Brain microvascular endothelial cell (primary cell): ENCODE data around the gene ABHD2.
"Not testable (repeated sequence)": the region's sequence is repeated elsewhere in the genome, so short reads cannot be mapped to it uniquely, and the experiment has no call there.

Source experiments
- DNase-seq: peaks from one replicate; pipeline ENCODE4 v3.0.0-alpha.2; 2020
- H3K27ac ChIP-seq: fragments of 250-450 bp; sonication (Bioruptor Pico); 2 replicates; pipeline ENCODE4 v1.5.1; 2020; ENCODE audit warnings: mild to moderate bottlenecking, moderate library complexity
- H3K27me3 ChIP-seq: fragments of 250-450 bp; sonication (Bioruptor Pico); replicated peaks from 2 replicates; pipeline ENCODE4 v1.5.1; 2020; ENCODE audit warnings: mild to moderate bottlenecking
- H3K36me3 ChIP-seq: fragments of 250-450 bp; sonication (Bioruptor Pico); replicated peaks from 2 replicates; pipeline ENCODE4 v1.5.1; 2020; ENCODE audit warnings: mild to moderate bottlenecking
- H3K4me3 ChIP-seq: 2 replicates; pipeline ENCODE4 v1.5.1; 2011; ENCODE audit warnings: low read depth, mild to moderate bottlenecking, control low read depth, low read length, moderate library complexity
- CTCF ChIP-seq: IDR thresholded peaks from 2 replicates; pipeline ENCODE4 v1.5.1; 2011; ENCODE audit warnings: low read depth, mild to moderate bottlenecking, moderate library complexity, low read length, control low read depth, inconsistent platforms; ENCODE audit errors: missing control alignments
- in situ Hi-C: cut with HindIII; loops from 2 replicates; pipeline ENCODE4 v1.10.0; 2017; ENCODE audit warnings: low sequenced_read_pairs, low pct_ligation_motif_present

Gene ABHD2

GRCh38 chr15:89087830-89088604, at the start of gene ABHD2:
Gene ABHD2 (plus strand): TSS chr15:89088456. CDS start chr15:89116328, 27,872 bp downstream.
- Histone ChIP-seq H3K4me3 (peak within 1 kb of the TSS; percentile 89), H3K36me3 (no peaks in the 10 kb centered on the region), H3K27ac (peak within 1 kb of the TSS; percentile 72), H3K27me3 (no peaks in the 10 kb centered on the region)
- in situ Hi-C loops: no loop called here
- DNase-seq: peak; percentile 100
- TF ChIP-seq CTCF: no peak

- DNase-seq: no peak
- in situ Hi-C loops: no loop called here
Measured at GRCh38 chr15:89039142-89039541, 49.1 kb upstream of the ABHD2 start.

GRCh38 chr15:89041507-89041906, 46.7 kb upstream of the ABHD2 start:
- no peaks in the 10 kb centered on the region for H3K27me3 ChIP-seq
- no peaks in the 10 kb centered on the region for H3K36me3 ChIP-seq
- in situ Hi-C loops: no loop called here
- no peak for DNase-seq
- peak overlapping the region; percentile 2 for H3K4me3 ChIP-seq
- no peak overlapping the region for H3K27ac ChIP-seq
- TF ChIP-seq CTCF: peak; percentile 2

More at GRCh38 chr15:89039142-89039541, 49.1 kb upstream of the ABHD2 start:
- Histone ChIP-seq H3K27ac (no peak overlapping the region), H3K36me3 (no peaks in the 10 kb centered on the region), H3K4me3 (no peak overlapping the region), H3K27me3 (no peaks in the 10 kb centered on the region)
- no peak for TF ChIP-seq CTCF

- no peak for DNase-seq
- in situ Hi-C loops: no loop called here
- TF ChIP-seq CTCF: no peak
- Histone ChIP-seq H3K27me3 (no peaks in the 10 kb centered on the region), H3K27ac (no peak overlapping the region), H3K36me3 (no peaks in the 10 kb centered on the region), H3K4me3 (no peak overlapping the region)
Measured at GRCh38 chr15:89042387-89042786, 45.9 kb upstream of the ABHD2 start.

- in situ Hi-C loops: no loop called here
- DNase-seq: no peak
- Histone ChIP-seq H3K36me3 (no peaks in the 10 kb centered on the region), H3K4me3 (no peak overlapping the region), H3K27me3 (no peaks in the 10 kb centered on the region), H3K27ac (no peak overlapping the region)
- TF ChIP-seq CTCF: no peak
Measured at GRCh38 chr15:89043031-89044002, 44.9 kb upstream of the ABHD2 start.

- H3K4me3 ChIP-seq, H3K36me3 ChIP-seq, DNase-seq, in situ Hi-C loops, H3K27ac ChIP-seq, H3K27me3 ChIP-seq: not testable (repeated sequence)
Measured at GRCh38 chr15:89049016-89049666, 39.1 kb upstream of the ABHD2 start.
